Endothelial cell of umbilical vein (primary cell): Measurements from ENCODE around the gene LDLRAD3. TPM values are rescaled to one million over a fixed set of nuclear protein-coding genes. Genes with fewer than 3 reads are reported as not detected.

Source experiments
- BruUV-seq: library from RNA; stranded (reverse); fragments of 400-500 nt; replicated peaks from 2 replicates; lab custom pipeline; 2021; lab: Mats Ljungman, UMichigan
- CTCF ChIA-PET: fragments of 300-600, 350-600 bp; sonication (Branson Sonifier 250); formaldehyde crosslinking; loops from one replicate; lab custom pipeline; 2021; ENCODE audit warnings: antibody characterized with exemption, inconsistent platforms; lab: Charles Lee
- POLR2A ChIA-PET: fragments of 300-600, 350-600 bp; sonication (Branson Sonifier 250); formaldehyde crosslinking; loops from one replicate; lab custom pipeline; 2021; ENCODE audit warnings: antibody characterized with exemption, inconsistent platforms; lab: Charles Lee
- DNase-seq: peaks from one replicate; pipeline ENCODE4 v3.0.0-alpha.2; 2011; ENCODE audit warnings: low read depth, low spot score
- FAIRE-seq: peaks from 2 replicates; lab custom pipeline; 2011; peaks lifted over from hg19 to GRCh38; lab: Jason Lieb, UNC
- H2AFZ ChIP-seq: 2 replicates; pipeline ENCODE4 v1.6.0; 2012; ENCODE audit warnings: low read depth, low read length, control low read depth, inconsistent platforms
- H3K27ac ChIP-seq: 2 replicates; pipeline ENCODE4 v1.5.1; 2011; ENCODE audit warnings: low read depth, mild to moderate bottlenecking, control low read depth, low read length, moderate library complexity; ENCODE audit not compliant: insufficient read depth
- H3K27me3 ChIP-seq, 2 experiments: 2 replicates each; pipeline versions ENCODE4 v1.6.0 to v1.6.1; 2011; ENCODE audit warnings: low read length in 2 of 2, mixed read lengths in 1 of 2; ENCODE audit not compliant: control insufficient read depth in 2 of 2, insufficient read depth in 2 of 2
- H3K36me3 ChIP-seq, 2 experiments: 2 replicates in 1 of 2; 3 replicates in 1 of 2; pipeline ENCODE4 v1.5.1; 2011; ENCODE audit warnings: low read length in 2 of 2, mild to moderate bottlenecking in 1 of 2, moderate library complexity in 1 of 2; ENCODE audit not compliant: control insufficient read depth in 2 of 2, insufficient read depth in 2 of 2; ENCODE audit errors: extremely low read depth in 1 of 2
- H3K4me1 ChIP-seq: 3 replicates; pipeline ENCODE4 v1.5.1; 2011; ENCODE audit warnings: mild to moderate bottlenecking, low read length; ENCODE audit not compliant: control insufficient read depth, insufficient read depth; ENCODE audit errors: extremely low read depth
- H3K4me2 ChIP-seq: 2 replicates; pipeline ENCODE4 v1.6.1; 2011; ENCODE audit warnings: low read length, control low read depth, mixed read lengths; ENCODE audit not compliant: insufficient read depth
- H3K4me3 ChIP-seq, 3 experiments: fragments of 200-600 bp in 1 of 3; sonication (generic), shearing (Covaris generic) in 1 of 3; replicated peaks in 1 of 3; 2 replicates each; pipeline ENCODE4 v1.5.1; 2011 to 2016; ENCODE audit warnings: control low read depth in 3 of 3, low read length in 3 of 3, mild to moderate bottlenecking in 2 of 3, inconsistent platforms in 1 of 3, low read depth in 1 of 3, moderate library complexity in 1 of 3; ENCODE audit not compliant: insufficient read depth in 1 of 3
- H3K79me2 ChIP-seq: 2 replicates; pipeline ENCODE4 v1.6.0; 2012; ENCODE audit warnings: low read length, inconsistent platforms; ENCODE audit not compliant: control insufficient read depth, insufficient read depth
- H3K9ac ChIP-seq: replicated peaks from 2 replicates; pipeline ENCODE3; 2011; ENCODE audit warnings: low read length, control low read depth; ENCODE audit not compliant: insufficient read depth; ENCODE audit errors: extremely low read depth
- H3K9me1 ChIP-seq: replicated peaks from 3 replicates; pipeline ENCODE4 v1.6.0; 2011; ENCODE audit warnings: mild to moderate bottlenecking, low read length; ENCODE audit not compliant: control insufficient read depth, insufficient read depth; ENCODE audit errors: extremely low read depth
- H3K9me3 ChIP-seq: replicated peaks from 2 replicates; pipeline ENCODE4 v1.5.1; 2012; ENCODE audit warnings: low read length, inconsistent platforms; ENCODE audit not compliant: control insufficient read depth, insufficient read depth
- H4K20me1 ChIP-seq: replicated peaks from 2 replicates; pipeline ENCODE3; 2011; ENCODE audit warnings: mild to moderate bottlenecking, low read length; ENCODE audit not compliant: control insufficient read depth, insufficient read depth; ENCODE audit errors: extremely low read depth
- CTCF ChIP-seq, 2 donors: IDR thresholded peaks; 1 replicate in 1 of 2; 2 replicates in 1 of 2; pipeline ENCODE4 v1.5.1; 2011; ENCODE audit warnings: low read length in 2 of 2, mild to moderate bottlenecking in 2 of 2, moderate library complexity in 2 of 2, control low read depth in 1 of 2, inconsistent platforms in 1 of 2, low read depth in 1 of 2; ENCODE audit not compliant: insufficient read depth in 1 of 2; ENCODE audit errors: extremely low read depth in 1 of 2
- EZH2 ChIP-seq: IDR thresholded peaks from 2 replicates; pipeline ENCODE4 v1.6.1; 2012; ENCODE audit warnings: borderline replicate concordance, low read depth, mild to moderate bottlenecking, moderate library complexity, low read length, inconsistent platforms; ENCODE audit not compliant: severe bottlenecking
- FOS ChIP-seq: IDR thresholded peaks from 2 replicates; pipeline ENCODE4 v1.6.1; 2011; ENCODE audit warnings: mild to moderate bottlenecking, low read length, moderate library complexity, borderline replicate concordance; ENCODE audit not compliant: insufficient read depth
- GATA2 ChIP-seq: IDR thresholded peaks from 2 replicates; pipeline ENCODE4 v1.7.0; 2011; ENCODE audit warnings: low read depth, mild to moderate bottlenecking, moderate library complexity, mixed read lengths, low read length; ENCODE audit not compliant: insufficient read length, insufficient read depth
- JUN ChIP-seq: IDR thresholded peaks from 2 replicates; pipeline ENCODE4 v1.6.1; 2011; ENCODE audit warnings: borderline replicate concordance, low read depth; ENCODE audit not compliant: insufficient read length, insufficient read depth
- MAX ChIP-seq: IDR thresholded peaks from 2 replicates; pipeline ENCODE4 v1.6.1; 2011; ENCODE audit not compliant: insufficient read depth, insufficient read length
- MYC ChIP-seq: IDR thresholded peaks from one replicate; pipeline ENCODE4 v1.6.1; 2011; ENCODE audit warnings: mild to moderate bottlenecking, low read depth, low read length
- POLR2A ChIP-seq: IDR thresholded peaks from 2 replicates; pipeline ENCODE4 v1.6.1; 2012; ENCODE audit warnings: low read depth, mild to moderate bottlenecking, control low read depth, low read length
- POLR2AphosphoS5 ChIP-seq: IDR thresholded peaks from 2 replicates; pipeline ENCODE4 v1.6.1; 2012; ENCODE audit warnings: low read depth, mild to moderate bottlenecking, control low read depth, low read length, moderate library complexity; ENCODE audit not compliant: insufficient read depth
- dilution Hi-C: fragments of 300-500 bp; cut with MboI; formaldehyde crosslinking; loops from one replicate; pipeline ENCODE4 v1.15.0; 2019; ENCODE audit warnings: low sequenced_read_pairs; ENCODE audit not compliant: extremely low pct_ligation_motif_present
- intact Hi-C: fragments of 100-400 bp; cut with micrococcal nuclease; formaldehyde crosslinking; loops from one replicate; pipeline ENCODE4 v1.10.0; 2022
- polyA plus RNA-seq, 4 experiments: library from polyadenylated mRNA; depleted of rRNA in 3 of 4; stranded (reverse) in 3 of 4; unstranded in 1 of 4; fragments of >200 nt; gene quantifications; 2 replicates each; pipeline versions ENCODE4 v1.2.1 to v1.2.3, GENCODE V29; 2011 to 2012; ENCODE audit warnings: missing spikeins in 1 of 4
- total RNA-seq: library from RNA; stranded (reverse); gene quantifications from 2 replicates; pipeline ENCODE4 v1.2.3, GENCODE V29; 2021

LDLRAD3 gene
- total and polyA plus RNA-seq, 2 donors (not counting 3 experiments of a cell fraction or from before 2014, with no cell fraction given): 17.9 to 25.1 TPM

- FAIRE-seq: peak; percentile 42
- dilution Hi-C loops: no loop called here
- Histone ChIP-seq H3K4me2 (no peak overlapping the region), H3K9me3 (no peaks in the 10 kb centered on the region), H3K36me3 (no peaks in the 10 kb centered on the region), H3K9me1 (no peaks in the 10 kb centered on the region), H2AFZ (no peak overlapping the region), H3K4me3 (no peak overlapping the region), H3K27ac (no peak overlapping the region), H4K20me1 (no peaks in the 10 kb centered on the region), H3K79me2 (no peaks in the 10 kb centered on the region), H3K27me3 (no peaks in the 10 kb centered on the region), H3K9ac (no peak overlapping the region), H3K4me1 (peaks cover 9% of the 10 kb centered on the region)
- intact Hi-C loops: loop anchor here (1.0 to 10.0 kb wide), 5 partner anchors 125 to 646 kb away; no protein-coding TSS in a partner anchor
- DNase-seq: no peak
- ChIA-PET CTCF (interaction anchor here (1.3 to 7.4 kb wide), 18 partner anchors 10 to 522 kb away, joined by 3 to 205 read pairs (median 12); no protein-coding TSS in a partner anchor), POLR2A (interaction anchor here (0.6 kb wide), 1 partner anchor 49 kb away, joined by 4 read pairs; no protein-coding TSS in a partner anchor)
- BruUV-seq: no TSS peak
- TF ChIP-seq POLR2A: no peak
- TF ChIP-seq JUN: no peak
- TF ChIP-seq FOS: peak; percentile 72
These were observed 189.1 kb downstream of the LDLRAD3 start for GRCh38 chr11:36132940-36133339.

GRCh38 chr11:36135076-36135475 is 191.2 kb downstream of the LDLRAD3 start:
- no peaks in the 10 kb centered on the region for H3K9me3 ChIP-seq
- BruUV-seq: no TSS peak
- intact Hi-C loops (loop anchor here (10.0 kb wide), 1 partner anchor 420 kb away; no protein-coding TSS in a partner anchor), dilution Hi-C loops (no loop called here)
- H2AFZ ChIP-seq: no peak overlapping the region
- TF ChIP-seq POLR2AphosphoS5 (no peak), MAX (no peak), GATA2 (no peak), JUN (no peak), FOS (no peak), EZH2 (no peak), POLR2A (no peak), MYC (no peak), CTCF (IDR thresholded peaks at IDR 0.05; ENCODE audit: extremely low read depth in 1 of 2, insufficient read depth in 1 of 2, low read depth in 1 of 2, low read length in 2 of 2) (no peak)
- H3K79me2 ChIP-seq: no peaks in the 10 kb centered on the region
- CTCF ChIA-PET: interaction anchor here (0.7 to 7.4 kb wide), 4 partner anchors 51 to 311 kb away, joined by 3 to 205 read pairs (median 45); no protein-coding TSS in a partner anchor
- H3K27ac ChIP-seq: no peak overlapping the region
- H3K36me3 ChIP-seq: no peaks in the 10 kb centered on the region
- H3K4me3 ChIP-seq: no peak overlapping the region
- H4K20me1 ChIP-seq: no peaks in the 10 kb centered on the region
- POLR2A ChIA-PET: no interaction called here
- peak; percentile 52 for FAIRE-seq
- H3K9me1 ChIP-seq: no peaks in the 10 kb centered on the region
- H3K4me1 ChIP-seq: peaks cover 9% of the 10 kb centered on the region
- H3K4me2 ChIP-seq: no peak overlapping the region
- peak; percentile 46 for DNase-seq
- H3K27me3 ChIP-seq: no peaks in the 10 kb centered on the region
- H3K9ac ChIP-seq: no peak overlapping the region
